HG03378 (cell line): ENCODE data around the gene TBC1D2B.

ENCODE experiments used
- ATAC-seq: cut with Tn5 transposase; IDR thresholded peaks from one replicate; pipeline ENCODE4 v1.9.1; 2021; ENCODE audit warnings: mild to moderate bottlenecking, moderate library complexity; ENCODE audit not compliant: unreplicated experiment

Gene TBC1D2B

DNA sequence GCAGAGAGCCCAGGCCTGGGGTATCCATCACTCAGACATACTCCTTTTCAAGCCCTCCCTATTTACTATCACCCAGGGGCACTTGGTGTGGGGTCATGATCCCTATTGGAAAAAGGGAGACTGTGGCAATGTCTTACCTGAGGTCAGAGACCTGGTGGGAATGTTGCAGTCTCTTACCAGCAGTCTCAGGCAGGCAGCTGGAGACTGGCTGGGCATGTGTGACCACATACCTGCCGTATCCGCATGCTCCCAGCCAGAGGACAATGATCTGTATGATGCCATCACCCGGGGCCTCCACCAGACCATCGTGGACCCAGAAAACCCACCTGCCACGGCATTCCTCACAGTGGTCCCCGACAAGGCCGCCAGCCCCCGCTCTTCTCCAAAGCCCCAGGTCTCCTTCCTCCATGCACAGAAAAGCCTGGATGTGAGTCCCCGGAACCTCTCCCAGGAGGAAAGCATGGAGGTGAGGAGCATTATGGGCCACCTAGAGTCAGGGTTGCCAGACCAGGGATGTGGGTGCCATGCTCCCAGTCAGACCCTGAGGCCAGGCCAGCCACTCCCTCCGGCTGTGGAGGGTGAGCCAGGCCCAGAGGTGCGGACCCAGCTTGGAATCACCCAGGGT lies 20.7 kb upstream of the TBC1D2B start:
- no peak for ATAC-seq

- ATAC-seq = no peak
Observed at GRCh38 chr15:78097667-78098066, 20.2 kb upstream of the TBC1D2B start.

GRCh38 chr15:78093242-78094020 lies 15.9 kb upstream of the TBC1D2B start:
- ATAC-seq = no peak

DNA sequence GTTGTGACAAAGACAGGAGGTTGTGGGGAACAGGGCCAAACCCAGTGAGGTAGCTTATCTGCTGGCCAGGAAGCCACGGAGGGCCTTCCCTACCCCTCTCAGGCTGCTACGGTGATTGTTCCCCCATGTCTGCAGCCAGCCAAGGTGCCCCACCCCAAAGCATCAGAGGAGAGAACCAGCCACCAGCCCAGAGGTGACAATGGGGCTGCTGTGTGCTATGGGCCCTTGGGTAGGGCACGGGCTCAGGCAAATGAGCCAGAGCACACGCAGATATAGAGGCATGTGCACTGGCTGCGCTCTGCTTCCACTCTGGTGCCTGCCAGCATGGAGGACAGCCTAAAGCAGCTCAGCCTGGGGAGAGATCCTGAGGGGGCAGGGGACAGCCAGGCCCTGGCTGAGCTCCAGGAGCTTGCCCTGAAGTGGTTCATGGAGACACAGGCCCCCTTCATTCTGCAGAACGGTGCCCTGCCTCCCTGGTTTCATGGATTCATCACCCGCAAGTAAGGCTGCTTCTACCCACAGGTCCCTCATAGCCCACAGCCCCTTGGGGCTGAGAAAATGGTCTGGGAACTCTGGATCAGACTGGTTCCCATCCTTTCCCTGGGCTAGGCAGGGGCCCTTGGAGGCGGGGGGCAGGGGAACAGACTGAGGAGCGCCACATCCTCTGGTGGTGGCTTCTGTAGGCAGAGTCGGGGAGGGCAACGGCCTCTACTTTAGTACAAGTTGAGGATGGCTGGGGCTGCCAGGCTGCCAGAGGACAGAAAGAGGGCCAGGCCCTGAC lies 14.9 kb upstream of the TBC1D2B start, which contains the start of gene SH2D7:
Gene SH2D7, plus strand, starts transcription at position 301 of the 781 bp plus-strand sequence. Its CDS starts 24 bp downstream, at position 325.
- no peak for ATAC-seq

DNA sequence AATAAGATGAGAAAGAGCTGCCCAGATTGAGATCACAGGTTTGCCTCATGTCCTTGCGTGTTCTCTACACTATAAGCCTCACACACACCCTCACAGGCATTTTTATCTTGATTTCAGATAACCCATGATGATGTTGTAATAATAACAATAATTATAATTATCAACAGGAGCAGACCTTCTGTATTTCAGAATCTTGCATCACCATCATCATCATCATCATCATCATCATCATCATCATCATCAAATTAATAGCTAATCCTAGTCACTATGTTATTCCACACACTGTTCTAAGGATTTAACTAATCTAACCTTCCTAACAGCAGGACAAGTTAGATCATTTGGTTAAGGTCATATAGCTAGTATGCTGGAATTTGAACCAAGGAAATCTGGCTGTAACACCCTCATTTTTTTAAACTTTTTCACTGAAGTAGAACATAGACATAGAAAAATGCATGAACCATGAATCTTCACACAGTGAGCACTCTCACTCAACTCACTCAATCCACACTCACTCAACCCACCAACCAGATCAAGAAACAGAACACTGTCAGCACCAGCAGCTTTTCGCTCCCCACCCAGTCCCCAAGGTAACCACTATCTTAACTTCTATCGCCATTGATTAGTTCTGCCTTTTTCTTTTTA lies 13.0 kb upstream of the TBC1D2B start:
- no peak for ATAC-seq

DNA sequence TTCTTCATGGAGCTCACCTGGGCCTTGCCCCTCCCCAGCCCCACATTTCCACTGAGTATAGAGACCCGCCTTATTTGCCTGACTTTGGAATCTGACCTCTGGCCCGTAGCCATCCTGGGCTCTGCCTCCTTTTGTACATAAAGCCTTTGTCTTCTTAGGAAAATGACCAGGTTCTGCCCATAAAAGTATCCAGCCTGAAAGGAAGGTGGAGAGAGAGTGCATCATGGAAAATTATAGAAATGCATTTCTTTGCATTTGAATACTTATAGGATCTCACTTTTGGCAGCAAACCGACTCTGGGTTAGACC lies 11.2 kb upstream of the TBC1D2B start:
- ATAC-seq = no peak

DNA sequence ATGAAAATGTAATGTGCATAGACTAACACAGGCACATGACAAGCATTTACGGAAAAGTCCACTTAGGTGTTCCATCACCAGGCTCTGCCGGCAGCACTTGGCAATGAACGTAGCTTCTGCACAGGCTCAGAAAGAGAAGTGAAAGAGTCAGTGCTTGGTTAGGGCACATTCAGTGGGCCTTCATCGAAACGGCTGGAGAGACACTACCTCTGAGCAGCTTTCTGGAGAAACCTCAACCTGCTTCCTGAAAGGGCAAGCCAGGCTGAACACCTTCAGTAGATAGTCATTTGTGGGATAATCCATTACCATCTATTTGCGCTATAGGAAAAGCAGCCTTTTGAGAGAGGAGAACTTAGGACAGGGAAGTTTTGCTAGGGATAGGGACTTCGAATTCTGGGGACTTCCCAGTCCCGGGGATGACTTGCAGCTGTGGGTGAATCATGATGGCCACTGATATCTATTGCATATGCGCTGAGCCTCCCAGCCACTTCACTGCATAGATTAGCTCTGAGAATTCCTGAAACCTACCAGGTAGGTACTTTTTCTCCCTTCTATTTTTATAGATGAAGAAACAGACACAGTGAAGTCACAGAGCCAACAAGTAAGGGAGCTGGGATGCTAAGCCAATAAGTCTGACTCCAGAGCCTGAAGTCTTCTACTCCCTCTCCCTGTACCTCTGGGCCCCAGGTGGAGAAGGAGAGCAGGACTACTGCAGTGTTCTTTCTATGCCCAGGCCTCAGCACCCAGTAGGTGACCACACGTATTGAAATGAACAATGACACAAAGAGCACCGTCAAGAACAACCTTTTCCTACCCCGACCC lies 10.7 kb upstream of the TBC1D2B start:
- no peak for ATAC-seq

- ATAC-seq = no peak
Observed at GRCh38 chr15:78085928-78086327, 8.4 kb upstream of the TBC1D2B start.

DNA sequence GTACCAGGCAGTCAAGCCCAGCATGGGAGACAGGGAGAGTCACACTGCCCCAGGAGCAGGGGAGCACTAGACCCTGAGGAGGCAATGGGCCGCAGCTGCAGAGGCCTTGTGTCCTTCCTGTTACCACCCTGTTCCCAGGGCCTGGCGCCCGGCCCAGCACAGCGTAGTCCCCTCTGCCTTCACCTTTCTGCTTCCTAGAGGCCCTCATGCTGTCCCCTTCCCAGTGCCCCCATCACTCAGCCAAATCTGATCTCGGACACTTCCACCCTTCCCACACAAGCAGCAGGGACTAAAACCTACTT lies 6.9 kb upstream of the TBC1D2B start:
- no peak for ATAC-seq

- ATAC-seq = no peak
Observed at GRCh38 chr15:78083687-78084448, 6.4 kb upstream of the TBC1D2B start.

- no peak for ATAC-seq
Observed at GRCh38 chr15:78083186-78083585, 5.7 kb upstream of the TBC1D2B start.

DNA sequence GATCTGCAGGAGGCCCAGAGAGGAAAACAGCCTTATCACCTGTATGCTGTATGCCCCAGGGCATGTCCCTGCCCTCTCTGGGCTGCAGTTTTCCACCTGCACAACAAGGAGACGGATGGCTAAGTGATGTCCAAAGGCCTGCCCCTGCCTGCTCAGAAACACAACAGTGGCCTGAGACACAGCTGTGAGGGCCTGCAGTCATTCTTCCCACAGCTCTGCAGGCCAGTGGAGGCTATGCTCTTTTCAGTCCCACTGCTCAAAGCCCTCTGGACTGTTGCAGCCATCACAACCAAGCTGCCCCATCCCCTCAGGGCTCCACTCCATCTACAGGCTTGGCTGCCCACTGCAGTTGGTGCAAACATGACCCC lies 5.2 kb upstream of the TBC1D2B start:
- ATAC-seq = no peak

- no peak for ATAC-seq
Observed at GRCh38 chr15:78082106-78082742, 4.7 kb upstream of the TBC1D2B start.

DNA sequence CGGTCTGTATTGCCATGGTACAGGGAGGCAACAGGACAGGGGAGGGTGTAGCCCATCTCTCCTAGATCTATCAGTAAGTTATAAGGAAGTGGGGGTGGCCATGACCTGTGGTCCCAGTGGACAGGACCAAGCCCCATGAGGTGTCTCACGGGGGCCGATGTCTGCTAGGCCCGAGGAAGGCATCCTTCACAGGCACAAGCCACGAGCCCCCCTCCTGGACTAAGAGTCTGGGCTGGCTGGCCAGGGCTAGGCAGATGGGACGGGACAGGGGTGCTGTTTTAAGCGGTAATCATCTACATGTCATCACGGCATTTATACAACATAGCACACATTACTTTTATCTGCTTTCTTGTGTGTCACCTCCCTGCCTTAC lies 2.6 kb upstream of the TBC1D2B start:
- ATAC-seq = no peak

DNA sequence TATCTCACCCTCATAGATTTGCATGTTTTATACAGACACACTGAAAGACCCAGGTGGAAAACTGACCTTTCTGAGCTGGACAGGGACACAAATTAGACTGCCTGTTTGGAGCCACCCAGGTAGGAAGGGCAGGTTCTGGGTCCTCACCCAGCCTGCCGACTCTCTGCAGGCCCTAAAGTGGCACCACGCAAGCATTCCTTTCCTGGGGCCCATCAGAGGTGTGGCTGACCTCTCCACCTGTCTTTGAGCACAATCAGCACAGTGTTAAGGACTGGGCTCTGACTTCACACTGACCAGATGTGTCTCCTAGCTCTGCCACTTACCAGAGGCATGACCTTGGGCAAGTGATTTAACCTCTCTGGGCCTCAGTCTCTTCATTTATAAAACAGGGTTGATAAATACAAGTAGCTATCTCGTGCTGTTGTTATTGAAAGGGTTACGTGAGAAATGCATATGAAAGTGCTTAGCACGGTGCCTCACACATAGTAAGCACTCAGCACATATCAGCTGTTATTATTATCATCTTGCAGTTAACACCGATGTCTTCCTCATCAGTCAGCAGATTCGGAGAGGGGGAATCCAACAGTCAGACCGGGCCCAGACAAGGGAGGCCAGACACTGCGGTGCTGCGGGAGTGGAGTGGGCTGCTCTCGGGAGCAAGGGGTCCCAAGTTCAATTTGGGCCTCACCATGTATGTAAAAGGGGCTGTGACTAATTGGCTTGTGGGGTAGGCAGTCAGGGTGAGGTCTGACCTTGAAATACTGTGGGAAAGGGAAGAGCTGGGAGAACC lies 2.0 kb upstream of the TBC1D2B start:
- ATAC-seq = no peak

GRCh38 chr15:78077871-78078210 lies 330 bp upstream of the TBC1D2B start:
- ATAC-seq = no peak

- ATAC-seq = peak; percentile 14
Observed at GRCh38 chr15:78076231-78077052, 1.1 kb downstream of the TBC1D2B start.
